NCI-H146 treated with DMSO at 0.1 percent for 48 hours (cell line): Measurements from ENCODE around the gene TTLL10.

Experiments
- DNase-seq: peaks from one replicate; lab custom pipeline; 2025; ENCODE audit not compliant: unreplicated experiment; lab: John Stamatoyannopoulos, UW

TTLL10 gene

DNA sequence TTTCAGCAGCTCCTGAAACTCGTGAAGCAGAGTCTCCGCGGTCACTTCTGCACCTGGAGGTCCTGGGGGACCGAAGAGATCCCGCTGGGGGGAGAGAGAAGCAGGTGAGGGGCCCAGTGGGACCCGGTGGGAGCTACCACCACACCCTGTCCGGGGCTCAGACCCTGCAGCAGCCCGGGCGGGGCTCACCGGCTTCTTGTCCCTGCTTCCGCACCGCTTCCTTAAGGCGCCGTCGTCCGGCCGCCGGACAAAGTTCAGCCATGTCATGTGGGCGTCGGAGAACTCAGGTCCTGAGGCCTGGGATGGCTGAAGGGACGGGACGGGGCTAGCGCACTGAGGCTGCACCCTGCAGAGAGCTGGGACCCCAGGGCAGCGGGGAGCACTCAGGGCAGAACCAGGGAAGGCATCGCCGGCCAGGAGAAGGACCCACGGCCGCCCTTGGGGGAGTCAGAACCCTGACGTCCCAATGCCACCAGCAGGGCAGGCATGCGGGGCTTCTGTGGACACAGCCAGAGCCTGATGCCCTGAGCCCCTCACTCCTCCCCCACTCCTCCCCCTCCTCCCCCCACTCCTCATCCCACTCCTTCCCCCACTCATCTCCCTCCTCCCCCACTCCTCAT lies 70.6 kb downstream of the TTLL10 start:
- DNase-seq = no peak

DNA sequence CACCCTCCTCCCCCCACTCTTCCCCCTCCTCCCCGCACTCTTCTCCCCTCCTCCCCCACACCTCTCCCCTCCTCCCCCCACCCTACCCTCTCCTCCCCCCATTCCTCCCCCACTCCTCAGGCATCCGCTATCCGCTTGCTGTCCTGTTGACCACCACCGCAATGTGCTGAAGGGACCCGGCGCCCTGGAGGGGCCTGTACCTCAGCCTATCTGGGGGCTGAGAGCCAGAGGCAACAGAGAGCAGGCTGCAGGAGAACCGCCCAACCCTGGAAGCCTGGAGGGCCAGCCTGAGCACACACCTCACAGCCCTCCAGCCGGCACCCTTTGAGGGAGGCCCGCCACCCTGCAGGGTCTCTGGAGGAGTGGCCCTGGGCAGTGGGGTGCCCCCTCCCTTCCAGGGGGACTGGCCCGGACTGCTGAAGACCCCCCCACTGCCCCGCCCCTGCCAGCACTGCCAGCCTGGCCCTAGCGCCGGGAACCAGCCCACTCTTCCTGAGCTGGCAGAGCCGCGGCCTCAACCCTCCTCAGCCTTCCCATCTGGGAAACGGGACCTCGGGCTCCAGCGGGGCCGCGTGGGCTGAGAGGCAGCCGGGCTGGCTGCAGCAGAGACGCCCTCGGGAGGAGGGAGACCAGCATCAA lies 71.6 kb downstream of the TTLL10 start:
- DNase-seq = no peak

DNA sequence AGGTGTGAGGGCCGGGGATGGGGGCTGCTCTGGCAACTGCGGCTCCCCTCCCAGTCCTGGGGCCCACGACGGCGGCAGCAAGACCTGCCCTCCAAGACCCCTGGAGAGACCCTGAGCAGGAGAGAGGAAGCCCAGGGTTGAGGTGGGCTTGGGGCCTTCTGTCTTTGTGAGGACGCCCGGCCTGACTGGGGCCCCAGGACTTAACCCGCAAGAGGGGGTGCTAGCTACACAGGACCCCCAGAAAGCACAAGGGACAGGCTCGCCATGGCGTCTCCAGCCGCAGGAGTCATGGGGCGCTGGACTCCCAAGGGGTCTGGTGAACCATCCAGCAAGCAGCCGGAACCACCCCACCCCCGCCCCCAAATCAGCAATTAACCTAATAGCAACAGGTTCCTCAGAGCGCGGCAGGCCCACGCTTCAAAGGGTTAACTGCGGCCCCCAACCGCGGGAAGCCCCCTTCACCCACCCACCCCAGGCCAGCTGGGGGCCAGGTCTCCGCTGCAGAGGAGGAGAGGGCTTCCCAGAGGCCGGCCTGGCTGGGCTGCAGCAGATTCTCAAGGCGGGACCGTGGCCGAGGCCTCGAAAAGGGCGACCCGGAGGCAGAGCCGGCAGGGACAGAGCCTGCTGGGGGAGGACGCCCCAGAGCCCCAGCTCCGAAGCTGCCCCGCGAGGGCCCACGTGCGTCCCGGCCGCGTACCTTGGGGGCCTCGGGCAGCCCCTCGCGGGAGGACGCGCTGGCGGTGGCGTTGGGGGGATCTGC lies 72.3 kb downstream of the TTLL10 start:
- no peak for DNase-seq

GRCh38 chr1:1246577-1247340 lies 73.1 kb downstream of the TTLL10 start, which contains the start of gene C1QTNF12:
Gene C1QTNF12 (minus strand): TSS chr1:1246722. CDS start chr1:1246690, 32 bp downstream.
- DNase-seq = no peak

DNA sequence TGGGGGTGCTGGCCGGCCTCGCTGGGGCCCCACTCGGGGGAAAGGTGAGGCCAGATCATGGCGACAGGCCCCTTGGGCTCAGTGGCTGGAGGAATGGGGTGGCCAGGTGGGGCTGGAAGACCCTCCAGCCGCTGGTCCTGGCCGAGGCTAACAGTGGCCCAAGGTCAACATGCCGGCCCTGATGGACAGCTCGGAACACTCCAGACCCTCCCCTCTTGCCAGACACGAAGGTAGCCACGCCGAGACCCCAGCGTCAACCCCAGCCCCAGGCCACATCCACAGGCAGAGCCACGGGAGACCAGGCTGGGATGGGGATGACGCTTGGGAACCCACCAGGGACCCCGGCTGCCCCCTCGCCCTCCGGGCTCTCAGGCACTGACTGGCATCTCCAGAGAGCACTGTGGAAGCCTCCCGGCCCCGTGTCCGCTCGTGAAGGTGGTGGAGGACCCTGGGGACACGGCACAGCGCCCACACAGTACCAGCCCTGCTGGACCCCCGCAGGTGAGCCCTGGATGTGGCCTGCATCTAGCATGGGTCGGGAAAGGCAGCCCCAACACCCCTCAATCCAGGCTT lies 73.7 kb downstream of the TTLL10 start:
- DNase-seq = no peak
